Natural killer cell (primary cell): Measurements from ENCODE around the gene SORCS1. TPM values are rescaled to one million over a fixed set of nuclear protein-coding genes. Genes with fewer than 3 reads are reported as not detected.

Source experiments
- ATAC-seq, 3 donors: fragments of 150-1000 bp in 2 of 3; fragments of 200-7000 bp in 1 of 3; cut with Tn5 transposase; 1 replicate in 1 of 3; 2 replicates in 2 of 3; pipeline ENCODE4 v1.10.0; 2021; ENCODE audit warnings: mild to moderate bottlenecking in 2 of 3, moderate library complexity in 2 of 3
- DNase-seq, 2 donors: peaks; one replicate each; pipeline versions ENCODE4 v3.0.0 to v3.0.0-alpha.2; 2013 to 2021; ENCODE audit warnings: mixed read lengths in 1 of 2
- H3K27ac ChIP-seq: one replicate; pipeline ENCODE4 v1.5.1; 2013; ENCODE audit warnings: mild to moderate bottlenecking, low read length
- H3K27me3 ChIP-seq: one replicate; pipeline ENCODE4 v1.6.1; 2013; ENCODE audit warnings: low read length; ENCODE audit not compliant: control insufficient read depth, insufficient read depth
- H3K36me3 ChIP-seq: one replicate; pipeline ENCODE4 v1.6.1; 2013; ENCODE audit warnings: low read length; ENCODE audit not compliant: control insufficient read depth, insufficient read depth
- H3K4me1 ChIP-seq: one replicate; pipeline ENCODE4 v1.6.1; 2013; ENCODE audit warnings: low read length; ENCODE audit not compliant: control insufficient read depth, insufficient read depth
- H3K4me3 ChIP-seq: one replicate; pipeline ENCODE4 v1.5.1; 2013; ENCODE audit warnings: low read length
- H3K9me3 ChIP-seq: one replicate; pipeline ENCODE4 v1.6.1; 2013; ENCODE audit warnings: low read length; ENCODE audit not compliant: control insufficient read depth, insufficient read depth
- H3K27ac Mint-ChIP-seq, 2 donors: one replicate each; pipeline ENCODE4 v1.8.0; 2022; ENCODE audit warnings: mild to moderate bottlenecking in 2 of 2, mixed read lengths in 2 of 2, moderate library complexity in 1 of 2
- H3K27me3 Mint-ChIP-seq, 2 donors: one replicate each; pipeline ENCODE4 v1.8.0; 2022; ENCODE audit warnings: low read depth in 2 of 2, mixed read lengths in 2 of 2
- H3K36me3 Mint-ChIP-seq: one replicate; pipeline ENCODE4 v1.8.0; 2022; ENCODE audit warnings: mixed read lengths
- H3K4me1 Mint-ChIP-seq, 2 donors: one replicate each; pipeline ENCODE4 v1.8.0; 2022; ENCODE audit warnings: mixed read lengths in 2 of 2
- H3K4me3 Mint-ChIP-seq: one replicate; pipeline ENCODE4 v1.8.0; 2022; ENCODE audit warnings: mild to moderate bottlenecking, moderate library complexity, mixed read lengths
- H3K9me3 Mint-ChIP-seq, 2 donors: one replicate each; pipeline ENCODE4 v1.8.0; 2022; ENCODE audit warnings: mixed read lengths in 2 of 2
- CTCF ChIP-seq: fragments of 200-600 bp; IDR thresholded peaks from one replicate; pipeline ENCODE4 v1.8.0; 2022; ENCODE audit warnings: antibody characterized with exemption
- WGBS: methylation state at CpG from one replicate; pipeline ENCODE4 v1.1.7; 2013; ENCODE audit warnings: missing lambda C conversion rate; ENCODE audit not compliant: insufficient coverage; 5-methylcytosine and 5-hydroxymethylcytosine counted together
- intact Hi-C: fragments of 100-400 bp; cut with micrococcal nuclease; formaldehyde crosslinking; loops from one replicate; pipeline ENCODE4 v1.14.2; 2022
- total RNA-seq, 4 donors: library from RNA; stranded (reverse); fragments of 120-200 nt in 1 of 4; gene quantifications; one replicate each; pipeline versions ENCODE4 v1.2.3 to v1.2.4, GENCODE V29; 2013 to 2022

Gene SORCS1
- total RNA-seq, 3 donors from 2014 or later (not counting 1 experiment from before 2014, with no cell fraction given): not detected

- intact Hi-C loops: no loop called here
Measured at GRCh38 chr10:106741006-106741530, 423.4 kb downstream of the SORCS1 start.

GRCh38 chr10:106740071-106740470, 424.4 kb downstream of the SORCS1 start:
- H3K4me3 ChIP-seq: no peak overlapping the region
- no peaks in the 10 kb centered on the region for H3K36me3 ChIP-seq
- no peak overlapping the region for H3K4me3 Mint-ChIP-seq
- H3K27me3 ChIP-seq: no peaks in the 10 kb centered on the region
- no peak for DNase-seq
- H3K9me3 ChIP-seq: no peaks in the 10 kb centered on the region
- H3K27ac ChIP-seq: no peak overlapping the region
- no peaks in the 10 kb centered on the region for H3K9me3 Mint-ChIP-seq
- no peak for ATAC-seq
- peaks cover 0 to 5% of the 10 kb centered on the region in 2 donors for H3K4me1 Mint-ChIP-seq
- H3K4me1 ChIP-seq: no peaks in the 10 kb centered on the region
- no peak for TF ChIP-seq CTCF
- intact Hi-C loops: no loop called here
- peaks cover 3 to 6% of the 10 kb centered on the region in 2 donors for H3K27me3 Mint-ChIP-seq
- no peak overlapping the region for H3K27ac Mint-ChIP-seq
- no peaks in the 10 kb centered on the region for H3K36me3 Mint-ChIP-seq
- 100% methylated on average over 1 of the region's 1 CpG for WGBS

More at GRCh38 chr10:106741006-106741530, 423.4 kb downstream of the SORCS1 start:
- H3K27ac ChIP-seq: no peak overlapping the region
- TF ChIP-seq CTCF: no peak
- H3K27me3 ChIP-seq: no peaks in the 10 kb centered on the region
- Mint-ChIP-seq H3K4me1 (peaks cover 0 to 5% of the 10 kb centered on the region in 2 donors), H3K9me3 (no peaks in the 10 kb centered on the region), H3K4me3 (no peak overlapping the region), H3K27me3 (peaks cover 3 to 6% of the 10 kb centered on the region in 2 donors), H3K36me3 (no peaks in the 10 kb centered on the region), H3K27ac (no peak overlapping the region)
- ATAC-seq (no peak), DNase-seq (no peak)
- H3K4me3 ChIP-seq: no peak overlapping the region
- H3K9me3 ChIP-seq: no peaks in the 10 kb centered on the region
- WGBS: 67% methylated on average over 3 of the region's 4 CpGs
- H3K36me3 ChIP-seq: no peaks in the 10 kb centered on the region
- H3K4me1 ChIP-seq: no peaks in the 10 kb centered on the region

GRCh38 chr10:106734220-106734619, 430.3 kb downstream of the SORCS1 start:
- peaks cover 0 to 5% of the 10 kb centered on the region in 2 donors for H3K4me1 Mint-ChIP-seq
- H3K27me3 ChIP-seq: no peaks in the 10 kb centered on the region
- no peaks in the 10 kb centered on the region for H3K36me3 ChIP-seq
- H3K27ac Mint-ChIP-seq: no peak overlapping the region
- ATAC-seq: no peak
- no peak for DNase-seq
- no peaks in the 10 kb centered on the region for H3K9me3 ChIP-seq
- TF ChIP-seq CTCF: no peak
- H3K27me3 Mint-ChIP-seq: peaks cover 0 to 9% of the 10 kb centered on the region in 2 donors
- H3K4me1 ChIP-seq: no peaks in the 10 kb centered on the region
- no peak overlapping the region for H3K27ac ChIP-seq
- no peaks in the 10 kb centered on the region for H3K36me3 Mint-ChIP-seq
- H3K9me3 Mint-ChIP-seq: no peaks in the 10 kb centered on the region
- no peak overlapping the region for H3K4me3 ChIP-seq
- intact Hi-C loops: no loop called here
- no peak overlapping the region for H3K4me3 Mint-ChIP-seq

DNA sequence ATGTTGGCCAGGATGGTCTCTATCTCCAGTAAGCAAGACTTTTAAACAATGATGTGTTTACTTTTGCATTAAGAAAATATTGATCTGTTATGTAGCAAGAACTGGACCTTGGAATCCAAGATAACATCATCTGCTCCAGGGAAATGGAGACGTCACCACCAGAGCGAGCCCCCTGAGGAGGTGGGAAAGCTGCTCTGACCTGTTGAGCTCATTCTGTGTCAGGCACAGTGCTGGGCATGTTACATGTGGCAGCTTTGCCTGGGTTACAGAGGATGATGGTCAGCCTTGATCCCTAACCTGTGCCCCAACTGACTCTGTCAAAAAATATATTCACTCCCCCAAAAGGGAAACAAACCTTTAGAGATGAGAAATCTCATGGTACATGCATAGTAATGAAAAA, 436.3 kb downstream of the SORCS1 start:
- H3K27me3 ChIP-seq: no peaks in the 10 kb centered on the region
- intact Hi-C loops: no loop called here
- no peak overlapping the region for H3K4me3 ChIP-seq
- Mint-ChIP-seq H3K4me3 (no peak overlapping the region), H3K27ac (no peak overlapping the region), H3K4me1 (no peaks in the 10 kb centered on the region), H3K9me3 (no peaks in the 10 kb centered on the region), H3K36me3 (no peaks in the 10 kb centered on the region), H3K27me3 (peaks cover 0 to 6% of the 10 kb centered on the region in 2 donors)
- ATAC-seq (no peak), DNase-seq (no peak)
- TF ChIP-seq CTCF: no peak
- no peaks in the 10 kb centered on the region for H3K9me3 ChIP-seq
- H3K4me1 ChIP-seq: no peaks in the 10 kb centered on the region
- no peak overlapping the region for H3K27ac ChIP-seq
- H3K36me3 ChIP-seq: no peaks in the 10 kb centered on the region
- WGBS: 81% methylated on average over 2 of the region's 2 CpGs
